Measurements from ENCODE around the gene FBXO42.
"Not testable (repeated sequence)": the region's sequence is repeated elsewhere in the genome, so short reads cannot be mapped to it uniquely, and the experiment has no call there.

Gene FBXO42

DNA sequence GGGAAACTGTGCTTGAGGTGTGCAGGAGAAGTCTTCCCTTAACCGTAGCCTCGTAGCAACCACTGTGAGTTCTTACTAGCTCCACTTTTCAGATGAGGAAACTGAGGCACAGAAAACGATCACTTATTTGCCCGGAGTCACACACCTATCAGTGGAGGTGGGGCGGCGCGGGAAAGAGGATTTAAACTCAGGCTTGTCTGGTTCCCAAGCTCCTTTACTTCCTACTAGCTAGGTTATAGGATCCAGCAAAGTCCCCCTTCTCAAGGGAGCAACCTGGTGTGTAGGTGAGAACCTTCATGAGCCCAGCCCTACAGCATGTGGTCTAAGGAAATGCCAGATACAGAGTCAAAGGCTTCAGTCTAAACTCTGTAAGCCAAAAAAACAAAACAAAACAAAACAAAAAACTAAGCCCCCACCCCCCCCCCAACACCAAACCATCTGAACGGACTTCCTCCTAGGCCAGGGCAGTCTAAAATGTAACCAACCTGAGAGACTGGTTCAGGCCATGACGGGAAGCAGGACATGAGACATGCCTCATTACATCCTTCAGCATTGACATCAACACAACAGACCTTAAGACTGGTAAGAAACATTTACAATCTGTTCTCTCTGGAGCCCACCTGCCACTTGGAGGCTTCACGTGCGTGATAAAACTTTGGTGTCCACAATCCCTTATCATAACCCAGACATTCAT is 709 bp upstream of the FBXO42 start:
- peak overlapping the region; percentile 90 for H3K27ac Mint-ChIP-seq
- peak overlapping the region; percentile 95 for H3K4me3 Mint-ChIP-seq

DNA sequence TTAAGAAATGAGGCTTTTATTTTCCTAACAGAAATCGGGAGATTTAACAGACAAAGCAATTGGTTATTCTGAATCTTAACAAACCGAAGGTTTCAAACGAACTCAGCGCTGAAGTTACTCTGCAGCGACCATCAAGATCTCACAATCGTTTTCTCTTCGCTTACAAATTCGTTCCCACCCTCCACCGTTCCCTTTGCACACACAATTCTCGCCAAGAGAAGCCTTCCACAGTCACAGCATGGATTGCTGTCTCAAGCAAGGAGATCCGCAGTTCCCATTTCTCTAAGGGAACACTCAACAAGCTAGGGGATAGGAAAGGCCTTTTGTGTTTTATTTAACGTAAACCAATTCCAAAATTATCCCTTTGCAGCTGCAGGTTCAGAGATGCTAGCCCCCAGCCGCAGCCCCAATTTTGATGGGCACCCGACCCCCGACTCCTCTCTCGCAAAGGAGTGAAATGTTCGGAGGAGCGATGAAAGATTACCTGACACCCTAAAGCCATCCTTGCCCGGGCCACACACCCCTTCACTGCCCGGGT is 755 bp downstream of the FBXO42 start:
- Mint-ChIP-seq H3K9me3 (ENCODE audit: low read depth) (no peaks in the 10 kb centered on the region), H3K27me3 (no peaks in the 10 kb centered on the region), H3K27ac (peak overlapping the region; percentile 89), H3K4me3 (peak overlapping the region; percentile 95), H3K4me1 (ENCODE audit: low read depth) (peaks cover 34% of the 10 kb centered on the region), H3K36me3 (no peaks in the 10 kb centered on the region)

More for the DNA sequence above, 709 bp upstream of the FBXO42 start:
- H3K27me3 Mint-ChIP-seq: no peaks in the 10 kb centered on the region
- no peaks in the 10 kb centered on the region for H3K36me3 Mint-ChIP-seq
- no peaks in the 10 kb centered on the region for H3K9me3 Mint-ChIP-seq (ENCODE audit: low read depth)
- H3K4me1 Mint-ChIP-seq (ENCODE audit: low read depth): peaks cover 32% of the 10 kb centered on the region

DNA sequence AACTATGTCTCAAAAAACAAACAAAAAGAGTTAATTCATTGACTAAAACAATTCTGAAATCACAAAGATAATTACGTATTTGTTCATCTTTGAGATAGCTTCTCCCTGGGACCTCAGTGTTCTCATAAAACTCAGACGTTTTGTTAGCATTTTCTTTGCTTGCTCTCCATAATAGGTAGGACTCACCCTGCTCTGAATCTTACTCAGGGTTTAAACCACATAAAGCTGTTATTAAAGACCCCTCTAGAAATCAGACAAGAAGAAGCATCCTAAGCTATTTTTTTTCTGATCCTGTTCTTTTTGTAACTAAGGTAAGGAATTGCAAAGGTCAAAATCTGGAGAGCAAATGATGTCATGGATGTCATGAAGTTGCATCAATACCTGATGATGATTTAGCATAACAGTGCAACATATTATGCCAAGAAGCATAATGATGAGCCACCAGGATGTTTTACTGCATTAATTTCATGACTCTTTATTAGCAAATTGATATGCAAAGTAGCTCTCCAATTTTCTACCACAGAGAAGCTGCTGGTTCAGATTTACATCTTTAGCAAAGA is 2.4 kb downstream of the FBXO42 start:
- no peaks in the 10 kb centered on the region for H3K9me3 Mint-ChIP-seq (ENCODE audit: low read depth)
- H3K4me3 Mint-ChIP-seq: peak overlapping the region; percentile 42
- no peaks in the 10 kb centered on the region for H3K36me3 Mint-ChIP-seq
- H3K27me3 Mint-ChIP-seq: no peaks in the 10 kb centered on the region
- H3K4me1 Mint-ChIP-seq (ENCODE audit: low read depth): peaks cover 41% of the 10 kb centered on the region
- no peak overlapping the region for H3K27ac Mint-ChIP-seq

DNA sequence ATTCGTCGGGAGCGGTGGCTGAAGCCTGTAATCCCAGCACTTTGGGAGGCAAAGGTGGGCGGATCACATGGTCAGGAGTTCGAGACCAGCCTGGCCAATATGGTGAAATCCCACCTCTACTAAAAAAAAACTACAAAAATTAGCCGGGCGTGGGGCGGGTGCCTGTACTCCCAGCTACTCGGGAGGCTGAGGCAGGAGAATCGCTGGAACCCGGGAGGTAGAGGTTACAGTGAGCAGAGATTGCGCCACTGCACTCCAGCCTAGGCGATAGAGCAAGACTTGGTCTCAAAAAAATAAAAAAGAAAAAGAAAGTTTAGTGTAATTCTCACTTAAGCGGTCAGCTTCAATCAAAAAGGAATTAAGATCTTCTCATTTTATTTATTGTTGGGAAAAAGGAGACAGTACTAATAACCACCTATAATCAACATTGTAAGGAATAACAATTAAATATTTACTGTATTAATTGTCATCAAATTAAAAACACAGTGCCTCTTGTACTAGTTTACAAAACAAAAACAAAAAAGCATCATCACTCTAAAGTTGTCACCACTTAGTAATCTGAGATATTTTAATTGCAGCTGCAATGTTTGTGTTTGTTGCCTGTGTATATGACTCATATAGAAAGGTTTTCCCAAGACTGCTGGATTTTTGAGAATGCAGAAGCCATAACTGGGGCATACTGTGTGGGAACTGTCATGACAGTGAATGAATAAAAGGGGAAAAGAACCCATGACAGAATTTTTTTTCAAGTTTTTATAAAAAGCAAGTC is 3.7 kb downstream of the FBXO42 start:
- H3K27ac Mint-ChIP-seq: no peak overlapping the region
- H3K36me3 Mint-ChIP-seq: no peaks in the 10 kb centered on the region
- peaks cover 41% of the 10 kb centered on the region for H3K4me1 Mint-ChIP-seq (ENCODE audit: low read depth)
- no peak overlapping the region for H3K4me3 Mint-ChIP-seq
- H3K27me3 Mint-ChIP-seq: no peaks in the 10 kb centered on the region
- H3K9me3 Mint-ChIP-seq (ENCODE audit: low read depth): no peaks in the 10 kb centered on the region

DNA sequence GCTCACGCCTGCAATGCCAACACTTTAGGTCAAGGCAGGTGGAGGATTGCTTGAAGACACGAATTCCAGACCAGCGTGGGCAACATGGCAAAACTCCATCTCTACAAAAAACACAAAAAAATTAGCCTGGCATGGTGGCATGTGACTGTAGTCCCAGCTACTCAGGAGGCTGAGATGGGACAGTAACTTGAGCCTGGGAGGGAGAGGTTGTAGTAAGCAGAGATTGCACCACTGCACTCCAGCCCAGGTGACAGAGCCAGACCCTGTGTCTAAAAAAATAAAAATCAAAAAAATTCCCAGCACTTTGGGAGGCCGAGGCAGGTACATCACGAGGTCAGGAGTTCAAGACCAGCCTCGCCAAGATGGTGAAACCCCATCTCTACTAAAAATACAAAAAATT is 9.0 kb downstream of the FBXO42 start:
- peaks cover 24% of the 10 kb centered on the region for H3K4me1 Mint-ChIP-seq (ENCODE audit: low read depth)
- not testable (repeated sequence) for H3K4me3 Mint-ChIP-seq; H3K36me3 Mint-ChIP-seq; H3K9me3 Mint-ChIP-seq (ENCODE audit: low read depth); H3K27me3 Mint-ChIP-seq; H3K27ac Mint-ChIP-seq

DNA sequence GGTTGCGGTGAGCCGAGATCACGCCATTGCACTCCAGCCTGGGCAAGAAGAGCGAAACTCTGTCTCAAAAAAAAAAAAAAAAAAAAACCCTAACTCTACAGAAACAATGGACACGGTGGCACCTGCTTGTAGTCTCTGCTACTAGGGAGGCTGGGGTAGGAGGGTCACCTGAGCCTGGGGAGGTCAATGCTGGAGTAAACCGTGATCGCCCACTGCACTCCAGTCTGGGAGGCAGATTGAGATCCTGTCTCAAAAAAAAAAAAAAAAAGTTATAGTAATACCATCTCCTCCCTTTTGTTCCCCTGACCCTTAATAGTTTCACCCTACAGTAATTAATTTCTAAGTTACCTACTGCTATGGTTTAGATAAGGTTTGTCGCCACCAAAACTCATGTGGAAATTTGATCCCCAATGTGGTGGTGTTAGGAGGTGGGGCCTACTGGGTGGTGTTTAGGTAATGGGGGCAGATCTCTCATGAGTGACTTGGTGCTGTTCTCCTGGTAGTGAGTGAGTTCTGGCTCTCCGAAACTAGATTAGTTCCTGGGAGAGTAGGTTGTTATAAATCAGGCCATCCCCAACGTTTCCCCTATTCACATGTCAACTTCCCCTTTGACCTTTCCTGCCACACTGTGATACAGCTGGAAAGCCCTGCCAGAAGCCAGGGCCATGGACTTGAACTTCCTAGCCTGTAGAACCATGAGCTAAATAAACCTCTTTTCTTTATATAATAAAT is 9.8 kb downstream of the FBXO42 start:
- no peak overlapping the region for H3K4me3 Mint-ChIP-seq
- H3K27me3 Mint-ChIP-seq: no peaks in the 10 kb centered on the region
- no peak overlapping the region for H3K27ac Mint-ChIP-seq
- H3K9me3 Mint-ChIP-seq (ENCODE audit: low read depth): no peaks in the 10 kb centered on the region
- H3K4me1 Mint-ChIP-seq (ENCODE audit: low read depth): peaks cover 19% of the 10 kb centered on the region
- peaks cover 7% of the 10 kb centered on the region for H3K36me3 Mint-ChIP-seq

DNA sequence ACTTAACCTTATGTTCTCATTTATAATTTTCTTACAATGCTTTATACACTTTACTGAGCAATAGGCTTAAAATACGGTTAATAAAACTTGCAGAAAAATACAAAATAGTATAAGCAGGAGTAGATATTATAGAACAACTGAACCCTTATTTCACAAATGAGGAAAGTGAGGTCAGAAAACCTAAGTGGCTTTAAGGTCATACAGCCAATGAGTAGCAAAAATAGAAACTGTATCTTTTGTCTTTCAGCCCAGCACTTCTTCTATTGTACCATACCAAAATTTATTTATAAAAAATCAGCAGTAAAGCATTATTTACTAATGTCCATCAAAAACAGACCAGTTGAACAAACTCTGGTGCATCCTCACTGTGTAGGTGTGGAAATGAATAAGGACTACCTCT is 11.6 kb downstream of the FBXO42 start:
- H3K36me3 Mint-ChIP-seq: peaks cover 7% of the 10 kb centered on the region
- no peak overlapping the region for H3K4me3 Mint-ChIP-seq
- no peaks in the 10 kb centered on the region for H3K9me3 Mint-ChIP-seq (ENCODE audit: low read depth)
- H3K4me1 Mint-ChIP-seq (ENCODE audit: low read depth): peaks cover 21% of the 10 kb centered on the region
- no peak overlapping the region for H3K27ac Mint-ChIP-seq
- no peaks in the 10 kb centered on the region for H3K27me3 Mint-ChIP-seq

DNA sequence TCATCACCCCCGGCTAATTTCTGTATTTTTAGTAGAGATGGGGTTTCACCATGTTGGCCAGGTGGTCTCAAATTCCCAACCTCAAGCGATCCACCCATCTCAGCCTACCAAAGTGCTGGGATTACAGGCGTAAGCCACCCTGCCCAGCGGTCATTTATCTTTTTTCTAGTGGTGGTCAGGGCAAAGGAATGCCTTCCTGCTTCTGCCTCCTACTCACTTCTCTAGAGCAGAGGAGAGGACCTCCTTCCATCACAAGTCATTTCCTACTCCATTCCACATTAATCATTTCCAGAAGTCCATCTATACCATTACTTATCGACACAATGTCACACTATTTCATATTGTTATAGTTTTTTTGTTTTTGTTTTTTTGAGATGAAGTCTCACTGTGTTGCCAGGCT is 13.3 kb downstream of the FBXO42 start:
- H3K9me3 Mint-ChIP-seq (ENCODE audit: low read depth): no peaks in the 10 kb centered on the region
- H3K27ac Mint-ChIP-seq: no peak overlapping the region
- H3K4me1 Mint-ChIP-seq (ENCODE audit: low read depth): peaks cover 28% of the 10 kb centered on the region
- no peaks in the 10 kb centered on the region for H3K27me3 Mint-ChIP-seq
- H3K36me3 Mint-ChIP-seq: peaks cover 7% of the 10 kb centered on the region
- no peak overlapping the region for H3K4me3 Mint-ChIP-seq

DNA sequence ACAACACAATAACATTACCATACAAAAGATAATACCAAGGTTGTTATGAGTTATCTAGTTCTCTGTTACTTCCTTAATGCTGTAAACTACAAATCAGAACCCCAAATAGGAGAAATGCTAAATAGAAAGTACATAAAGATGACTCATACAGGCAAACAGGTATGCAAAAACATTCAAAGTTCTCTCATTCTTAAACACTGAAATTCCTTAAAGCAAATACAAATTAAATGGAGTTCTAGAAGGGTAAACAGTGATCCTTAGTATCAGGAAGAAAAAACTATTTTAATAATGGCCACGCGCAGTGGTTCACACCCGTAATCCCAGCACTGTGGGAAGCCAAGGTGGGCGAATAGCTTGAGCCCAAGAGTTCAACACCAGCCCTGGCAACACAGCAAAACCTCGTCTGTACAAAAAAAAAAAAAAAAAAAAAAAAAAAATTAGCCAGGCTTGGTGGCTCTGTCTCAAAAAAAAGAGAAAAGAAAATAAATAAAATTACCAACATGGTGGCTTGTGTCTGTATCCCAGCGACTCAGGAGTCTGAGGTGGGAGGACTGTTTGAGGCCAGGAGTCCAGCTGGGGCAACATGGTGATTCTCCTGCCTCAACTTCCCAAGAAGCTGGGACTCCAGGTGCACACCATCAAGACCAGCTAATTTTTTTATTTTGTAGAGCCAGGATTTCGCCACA is 17.5 kb downstream of the FBXO42 start:
- no peaks in the 10 kb centered on the region for H3K9me3 Mint-ChIP-seq (ENCODE audit: low read depth)
- peak overlapping the region; percentile 34 for H3K27ac Mint-ChIP-seq
- peaks cover 33% of the 10 kb centered on the region for H3K4me1 Mint-ChIP-seq (ENCODE audit: low read depth)
- no peaks in the 10 kb centered on the region for H3K27me3 Mint-ChIP-seq
- peak overlapping the region; percentile 32 for H3K4me3 Mint-ChIP-seq
- peaks cover 4% of the 10 kb centered on the region for H3K36me3 Mint-ChIP-seq

DNA sequence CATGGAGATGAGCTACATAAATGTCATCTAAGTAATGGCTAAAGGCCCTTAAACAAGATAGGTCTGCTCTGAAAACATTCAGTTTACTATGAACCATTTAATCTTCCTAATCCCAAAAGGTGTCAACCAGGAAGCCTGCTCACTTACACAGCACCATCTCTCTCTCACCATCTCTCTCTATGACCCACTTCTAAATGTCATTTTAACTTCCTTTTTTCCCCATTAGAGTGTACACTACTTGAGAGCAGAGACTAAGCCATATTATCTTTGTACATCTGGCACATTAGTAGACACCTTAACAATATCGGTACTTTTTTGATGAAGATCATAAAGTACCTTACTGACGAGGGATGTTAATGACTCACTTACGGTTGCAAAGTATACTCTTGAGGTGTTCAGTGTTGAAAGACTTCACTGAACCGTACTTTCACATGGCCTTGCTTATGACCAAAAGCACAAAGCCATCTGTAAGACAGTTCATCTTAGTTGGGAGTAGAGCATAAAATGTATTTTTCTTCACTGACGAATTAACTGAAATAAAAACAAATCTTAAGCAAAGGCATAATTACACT is 25.4 kb downstream of the FBXO42 start:
- peak overlapping the region; percentile 4 for H3K27ac Mint-ChIP-seq
- no peaks in the 10 kb centered on the region for H3K27me3 Mint-ChIP-seq
- peaks cover 4% of the 10 kb centered on the region for H3K36me3 Mint-ChIP-seq
- peaks cover 23% of the 10 kb centered on the region for H3K4me1 Mint-ChIP-seq (ENCODE audit: low read depth)
- H3K9me3 Mint-ChIP-seq (ENCODE audit: low read depth): no peaks in the 10 kb centered on the region
- H3K4me3 Mint-ChIP-seq: no peak overlapping the region

DNA sequence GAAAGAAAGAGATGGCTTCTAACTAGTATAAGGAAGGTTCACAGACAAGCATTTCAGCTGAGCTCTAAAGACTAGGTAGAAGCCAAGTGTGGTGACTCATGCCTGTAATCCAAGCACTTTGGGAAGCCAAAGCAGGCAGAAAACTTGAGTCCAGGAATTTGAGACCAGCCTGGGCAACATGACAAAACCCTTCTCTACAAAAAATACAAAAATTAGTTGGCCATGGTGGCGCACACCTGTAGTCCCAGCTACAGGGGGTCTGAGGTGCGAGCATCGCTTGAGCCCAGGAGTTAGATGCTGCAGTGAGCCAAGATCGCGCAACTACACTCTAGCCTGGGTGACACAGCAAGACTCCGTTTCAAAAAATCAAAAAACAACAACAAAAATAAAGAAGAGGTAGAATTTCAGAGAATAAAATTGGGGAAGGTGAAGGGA is 27.8 kb downstream of the FBXO42 start:
- no peaks in the 10 kb centered on the region for H3K27me3 Mint-ChIP-seq
- H3K27ac Mint-ChIP-seq: no peak overlapping the region
- H3K4me1 Mint-ChIP-seq (ENCODE audit: low read depth): peaks cover 30% of the 10 kb centered on the region
- no peaks in the 10 kb centered on the region for H3K9me3 Mint-ChIP-seq (ENCODE audit: low read depth)
- no peak overlapping the region for H3K4me3 Mint-ChIP-seq
- peaks cover 4% of the 10 kb centered on the region for H3K36me3 Mint-ChIP-seq

DNA sequence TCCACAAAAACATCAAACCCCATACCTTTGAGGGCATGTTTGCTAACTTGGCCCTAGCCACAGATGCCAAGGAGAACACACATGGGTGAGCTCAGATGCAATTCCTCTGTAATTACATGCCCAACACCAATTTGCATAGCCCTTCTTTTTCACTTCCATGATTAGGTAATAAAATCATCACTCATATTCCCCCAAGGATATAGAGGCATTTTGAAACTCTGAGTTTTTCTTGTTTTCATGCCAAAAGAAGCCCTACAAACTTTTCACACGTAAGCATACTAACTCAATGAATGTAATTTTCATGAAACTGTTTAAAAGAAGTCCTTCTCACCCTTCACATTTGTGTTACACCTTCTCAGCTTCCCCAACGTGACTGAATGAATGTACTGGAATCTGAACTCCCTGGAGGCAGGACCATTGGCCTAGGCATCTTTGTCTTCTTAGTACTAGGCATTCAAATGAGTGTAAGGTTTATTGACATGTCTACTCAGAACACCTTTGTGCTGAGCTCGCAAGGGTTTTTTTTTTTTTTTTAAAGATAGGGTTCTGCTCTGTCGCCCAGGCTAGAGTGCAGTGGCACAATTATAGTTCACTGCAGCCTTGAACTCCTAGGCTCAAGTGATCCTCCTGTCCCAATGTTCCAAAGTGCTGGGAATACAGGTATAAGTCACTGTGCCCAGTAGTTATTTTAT is 31.0 kb downstream of the FBXO42 start:
- H3K27ac Mint-ChIP-seq: peak overlapping the region; percentile 11
- H3K27me3 Mint-ChIP-seq: no peaks in the 10 kb centered on the region
- H3K4me1 Mint-ChIP-seq (ENCODE audit: low read depth): peaks cover 30% of the 10 kb centered on the region
- H3K9me3 Mint-ChIP-seq (ENCODE audit: low read depth): no peaks in the 10 kb centered on the region
- no peak overlapping the region for H3K4me3 Mint-ChIP-seq
- no peaks in the 10 kb centered on the region for H3K36me3 Mint-ChIP-seq

DNA sequence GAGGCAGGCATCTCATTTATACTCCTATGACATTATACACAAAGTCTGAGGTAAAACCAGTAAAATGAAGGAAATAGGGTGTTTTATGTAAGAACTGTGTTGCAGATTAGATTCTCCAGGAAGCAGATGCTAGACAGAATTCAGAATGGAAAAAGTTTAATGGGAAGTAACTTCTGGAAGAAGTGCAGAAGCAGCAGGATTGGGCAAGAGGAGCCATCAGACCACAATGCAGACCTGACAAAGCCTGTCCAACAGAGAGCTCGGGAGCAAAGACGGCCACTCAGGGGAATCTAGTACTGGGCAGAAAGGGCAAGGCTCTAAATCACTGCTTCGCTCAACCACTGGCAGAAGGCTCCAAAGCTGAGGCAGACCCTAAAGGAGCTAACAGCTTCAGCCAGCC is 33.7 kb downstream of the FBXO42 start:
- Mint-ChIP-seq H3K27ac (no peak overlapping the region), H3K9me3 (ENCODE audit: low read depth) (no peaks in the 10 kb centered on the region), H3K27me3 (no peaks in the 10 kb centered on the region), H3K4me1 (ENCODE audit: low read depth) (peaks cover 24% of the 10 kb centered on the region), H3K4me3 (no peak overlapping the region), H3K36me3 (no peaks in the 10 kb centered on the region)

DNA sequence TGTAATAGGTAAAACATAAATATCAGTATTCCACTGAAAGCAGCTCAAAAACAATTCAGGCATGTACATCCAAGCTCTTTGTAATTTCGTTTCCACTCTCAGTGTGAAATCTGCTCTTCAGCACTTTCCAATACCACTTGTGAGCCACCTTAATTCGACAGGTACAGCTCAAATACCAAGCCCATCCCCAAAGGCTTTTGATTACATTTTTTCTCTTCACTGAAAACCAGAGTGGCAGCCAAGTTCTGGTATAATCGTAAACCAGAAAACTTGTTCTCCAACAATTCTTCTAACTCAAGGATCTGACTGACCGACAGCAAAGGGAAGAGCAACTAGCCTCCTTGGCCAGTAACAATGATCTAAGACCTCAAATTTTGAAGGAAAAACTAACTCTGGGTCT is 36.8 kb downstream of the FBXO42 start:
- H3K27ac Mint-ChIP-seq: no peak overlapping the region
- no peak overlapping the region for H3K4me3 Mint-ChIP-seq
- no peaks in the 10 kb centered on the region for H3K27me3 Mint-ChIP-seq
- H3K36me3 Mint-ChIP-seq: no peaks in the 10 kb centered on the region
- no peaks in the 10 kb centered on the region for H3K9me3 Mint-ChIP-seq (ENCODE audit: low read depth)
- peaks cover 11% of the 10 kb centered on the region for H3K4me1 Mint-ChIP-seq (ENCODE audit: low read depth)

All from activated naive CD8-positive, alpha-beta T cell (primary cell).